Measurements from ENCODE around the gene ACBD6. TPM values are rescaled to one million over a fixed set of nuclear protein-coding genes. Genes with fewer than 3 reads are reported as not detected.
"Not testable (repeated sequence)": the region's sequence is repeated elsewhere in the genome, so short reads cannot be mapped to it uniquely, and the experiment has no call there.

The ACBD6 gene
- total and polyA plus RNA-seq, 2 of the 4 experiments (the other 2 are of a cell fraction) = 52.5 to 59.1 TPM

DNA sequence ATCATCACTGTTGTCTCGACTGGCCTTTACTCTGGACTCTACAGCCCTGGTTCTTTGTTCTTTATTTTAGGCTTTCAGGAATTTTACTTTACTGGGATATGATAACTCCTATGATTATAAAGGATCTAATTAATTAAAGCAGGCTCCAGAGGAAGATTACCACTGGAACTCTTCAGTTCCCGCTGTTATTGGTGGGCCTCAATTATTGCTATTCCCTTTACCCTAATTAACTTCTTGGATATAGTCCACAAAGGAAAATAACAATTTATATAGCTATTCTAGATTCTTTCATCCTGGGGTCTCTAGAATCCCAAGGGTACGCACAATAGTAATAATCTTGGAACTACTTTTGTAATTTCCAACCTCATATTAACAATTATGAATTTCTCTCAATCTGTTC lies 47.9 kb upstream of the ACBD6 start:
- TF ChIP-seq POLR2A (IDR thresholded peaks at IDR 0.05; ENCODE audit: low read depth, low read length) = no peak
- Histone ChIP-seq H2AFZ (replicated peaks; ENCODE audit: low read length, poor library complexity) (no peak overlapping the region), H3K18ac (ENCODE audit: low read depth, low read length) (no peak overlapping the region), H3K23ac (ENCODE audit: low read depth, low read length) (no peak overlapping the region), H3K36me3 (ENCODE audit: control insufficient read depth, insufficient read depth, low read length) (no peaks in the 10 kb centered on the region), H2BK5ac (ENCODE audit: low read depth, low read length, poor library complexity, severe bottlenecking) (no peak overlapping the region), H4K5ac (ENCODE audit: low read depth, low read length) (no peak overlapping the region), H3K4me3 (ENCODE audit: insufficient read depth, low read depth, low read length) (no peak overlapping the region), H4K20me1 (ENCODE audit: insufficient read depth, low read length) (no peaks in the 10 kb centered on the region), H4K8ac (ENCODE audit: low read depth in 2 of 2, low read length in 2 of 2) (no peak overlapping the region), H2AK9ac (replicated peaks; ENCODE audit: low read depth, low read length, poor library complexity) (no peak overlapping the region), H3K4ac (ENCODE audit: low read depth, low read length) (no peak overlapping the region), H2BK15ac (ENCODE audit: low read depth, low read length) (no peak overlapping the region), H2BK20ac (ENCODE audit: low read depth, low read length) (no peak overlapping the region), H3K14ac (replicated peaks; ENCODE audit: low read depth, low read length) (no peak overlapping the region), H3K4me2 (ENCODE audit: low read depth, low read length) (no peak overlapping the region), H2BK120ac (ENCODE audit: low read depth, low read length) (no peak overlapping the region), H3K9me3 (ENCODE audit: control insufficient read depth, insufficient read depth, low read length) (no peaks in the 10 kb centered on the region), H3K27ac (ENCODE audit: insufficient read depth, low read length) (no peak overlapping the region), H3K27me3 (ENCODE audit: control insufficient read depth, insufficient read depth, low read length) (no peaks in the 10 kb centered on the region), H3K9ac (ENCODE audit: low read depth, low read length) (no peak overlapping the region), H3K56ac (ENCODE audit: extremely low read depth, insufficient read depth, low read length) (no peak overlapping the region), H4K91ac (ENCODE audit: insufficient read depth, low read depth, low read length) (no peak overlapping the region), H3K9me1 (ENCODE audit: insufficient read depth, low read length) (no peaks in the 10 kb centered on the region), H2AK5ac (ENCODE audit: low read depth, low read length) (no peak overlapping the region), H3K4me1 (ENCODE audit: control insufficient read depth, insufficient read depth, low read length) (no peaks in the 10 kb centered on the region), H3K79me1 (ENCODE audit: low read depth in 1 of 2, low read length in 2 of 2) (no peaks in the 10 kb centered on the region)
- CTCF ChIA-PET = interaction anchor here (0.7 kb wide), 1 partner anchor 37 kb away, joined by 4 read pairs; no protein-coding TSS in a partner anchor
- WGBS, 2 experiments (ENCODE audit: extremely low coverage in 2 of 2, insufficient read length in 1 of 2) = no CpG with 5 or more reads among the region's 3 CpGs
- ATAC-seq (ENCODE audit: low read depth) (no peak), DNase-seq (no peak)
- POLR2A ChIA-PET (ENCODE audit: unreplicated experiment) = interaction anchor here (0.6 kb wide), 1 partner anchor 10 kb away, joined by 6 read pairs; no protein-coding TSS in a partner anchor
- in situ Hi-C loops (cut with MboI; ENCODE audit: low sequenced_read_pairs) = no loop called here
- no TSS peak for BruUV-seq (replicated peaks)
- intact Hi-C loops (cut with micrococcal nuclease) = no loop called here
- dilution Hi-C loops (cut with HindIII; ENCODE audit: low sequenced_read_pairs, unreplicated experiment) = no loop called here

DNA sequence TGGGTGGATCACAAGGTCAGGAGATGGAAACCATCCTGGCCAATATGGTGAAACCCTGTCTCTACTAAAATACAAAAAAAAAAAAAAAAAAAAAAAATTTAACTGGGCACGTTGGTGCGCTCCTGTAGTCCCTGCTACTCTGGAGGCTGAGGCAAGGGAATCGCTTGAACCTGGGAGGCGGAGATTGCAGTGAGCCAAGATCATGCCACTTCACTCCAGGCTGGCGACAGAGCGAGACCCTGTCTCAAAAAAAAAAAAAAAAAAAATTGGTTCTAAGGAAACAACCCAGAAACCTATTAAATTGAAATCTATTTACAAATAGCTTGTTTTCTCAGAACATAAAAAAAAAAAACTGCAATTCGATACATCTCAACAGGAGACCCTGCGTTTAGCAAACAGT lies 47.4 kb upstream of the ACBD6 start:
- dilution Hi-C loops (cut with HindIII; ENCODE audit: low sequenced_read_pairs, unreplicated experiment); H3K4me1 ChIP-seq (ENCODE audit: control insufficient read depth, insufficient read depth, low read length); H2BK20ac ChIP-seq (ENCODE audit: low read depth, low read length); H2BK15ac ChIP-seq (ENCODE audit: low read depth, low read length); H3K4ac ChIP-seq (ENCODE audit: low read depth, low read length); H3K23ac ChIP-seq (ENCODE audit: low read depth, low read length); H3K56ac ChIP-seq (ENCODE audit: extremely low read depth, insufficient read depth, low read length); H3K9me3 ChIP-seq (ENCODE audit: control insufficient read depth, insufficient read depth, low read length); H2AK5ac ChIP-seq (ENCODE audit: low read depth, low read length); DNase-seq; H3K79me1 ChIP-seq (ENCODE audit: low read depth in 1 of 2, low read length in 2 of 2); H4K8ac ChIP-seq (ENCODE audit: low read depth in 2 of 2, low read length in 2 of 2); H4K20me1 ChIP-seq (ENCODE audit: insufficient read depth, low read length); H2AK9ac ChIP-seq (replicated peaks; ENCODE audit: low read depth, low read length, poor library complexity); H3K4me3 ChIP-seq (ENCODE audit: insufficient read depth, low read depth, low read length); H3K9ac ChIP-seq (ENCODE audit: low read depth, low read length); H4K91ac ChIP-seq (ENCODE audit: insufficient read depth, low read depth, low read length); H3K36me3 ChIP-seq (ENCODE audit: control insufficient read depth, insufficient read depth, low read length); H3K27ac ChIP-seq (ENCODE audit: insufficient read depth, low read length); H3K4me2 ChIP-seq (ENCODE audit: low read depth, low read length); H2BK120ac ChIP-seq (ENCODE audit: low read depth, low read length); H3K9me1 ChIP-seq (ENCODE audit: insufficient read depth, low read length); H3K18ac ChIP-seq (ENCODE audit: low read depth, low read length); H4K5ac ChIP-seq (ENCODE audit: low read depth, low read length); H2BK5ac ChIP-seq (ENCODE audit: low read depth, low read length, poor library complexity, severe bottlenecking); H3K14ac ChIP-seq (replicated peaks; ENCODE audit: low read depth, low read length); BruUV-seq (replicated peaks); H3K27me3 ChIP-seq (ENCODE audit: control insufficient read depth, insufficient read depth, low read length); in situ Hi-C loops (cut with MboI; ENCODE audit: low sequenced_read_pairs); intact Hi-C loops (cut with micrococcal nuclease); H2AFZ ChIP-seq (replicated peaks; ENCODE audit: low read length, poor library complexity); ATAC-seq (ENCODE audit: low read depth): not testable (repeated sequence)
- 92% methylated on average over 2 of the region's 8 CpGs; no CpG with 5 or more reads in 1 of the 2 experiments for WGBS, 2 experiments (ENCODE audit: extremely low coverage in 2 of 2, insufficient read length in 1 of 2)
- CTCF ChIA-PET = interaction anchor here (0.6 to 0.7 kb wide), 2 partner anchors 13 to 38 kb away, joined by 4 to 6 read pairs; no protein-coding TSS in a partner anchor
- POLR2A ChIA-PET (ENCODE audit: unreplicated experiment) = interaction anchor here (0.6 kb wide), 1 partner anchor 10 kb away, joined by 6 read pairs; no protein-coding TSS in a partner anchor
